Stimulated activated effector memory CD8-positive, alpha-beta T cell treated with anti-CD3 and anti-CD28 coated beads, Interleukin-12 subunit alpha, Interleukin-12 subunit beta, amount 100 ng/mL, for 72 hours (primary cell): ENCODE measurements around the gene HHLA2.
A peak's percentile ranks its signal among the peaks of the same experiment; 100 is the strongest.
"Not testable (repeated sequence)": the region's sequence is repeated elsewhere in the genome, so short reads cannot be mapped to it uniquely, and the experiment has no call there.

Experiments used
- ATAC-seq: fragments of 150-1000 bp; cut with Tn5 transposase; 2 replicates; pipeline ENCODE4 v1.10.0; 2021
- DNase-seq, 2 donors: peaks; one replicate each; pipeline ENCODE4 v3.0.0; 2021 to 2022; ENCODE audit warnings: low spot score in 2 of 2
- H3K27ac Mint-ChIP-seq: one replicate; pipeline ENCODE4 v1.8.0; 2022; ENCODE audit warnings: mild to moderate bottlenecking, mixed read lengths
- H3K36me3 Mint-ChIP-seq: one replicate; pipeline ENCODE4 v1.8.0; 2022; ENCODE audit warnings: mild to moderate bottlenecking, mixed read lengths
- H3K4me1 Mint-ChIP-seq: one replicate; pipeline ENCODE4 v1.8.0; 2022; ENCODE audit warnings: mixed read lengths
- H3K4me3 Mint-ChIP-seq: one replicate; pipeline ENCODE4 v1.8.0; 2022; ENCODE audit warnings: mild to moderate bottlenecking, mixed read lengths
- H3K9me3 Mint-ChIP-seq: one replicate; pipeline ENCODE4 v1.8.0; 2022; ENCODE audit warnings: mixed read lengths

The HHLA2 gene

GRCh38 chr3:108345492-108346205 lies 49.3 kb downstream of the HHLA2 start:
- Mint-ChIP-seq H3K36me3 (no peaks in the 10 kb centered on the region), H3K4me1 (peaks cover 21% of the 10 kb centered on the region), H3K27ac (no peak overlapping the region), H3K9me3 (no peaks in the 10 kb centered on the region), H3K4me3 (no peak overlapping the region)
- DNase-seq (no peak), ATAC-seq (no peak)

- ATAC-seq (no peak), DNase-seq (no peak)
- H3K4me3 Mint-ChIP-seq: no peak overlapping the region
- H3K4me1 Mint-ChIP-seq: peaks cover 21% of the 10 kb centered on the region
- no peak overlapping the region for H3K27ac Mint-ChIP-seq
- no peaks in the 10 kb centered on the region for H3K9me3 Mint-ChIP-seq
- H3K36me3 Mint-ChIP-seq: no peaks in the 10 kb centered on the region
Measured at GRCh38 chr3:108346301-108347227, 50.2 kb downstream of the HHLA2 start.

- Mint-ChIP-seq H3K36me3 (no peaks in the 10 kb centered on the region), H3K4me3 (no peak overlapping the region), H3K9me3 (no peaks in the 10 kb centered on the region), H3K4me1 (no peaks in the 10 kb centered on the region), H3K27ac (no peak overlapping the region)
- ATAC-seq (no peak), DNase-seq (no peak)
Measured at GRCh38 chr3:108352176-108352575, 55.8 kb downstream of the HHLA2 start.

GRCh38 chr3:108354562-108354961 lies 58.2 kb downstream of the HHLA2 start:
- Mint-ChIP-seq H3K4me3 (no peak overlapping the region), H3K36me3 (no peaks in the 10 kb centered on the region), H3K9me3 (no peaks in the 10 kb centered on the region), H3K4me1 (no peaks in the 10 kb centered on the region), H3K27ac (no peak overlapping the region)
- ATAC-seq (no peak), DNase-seq (no peak)

GRCh38 chr3:108357042-108357441 lies 60.7 kb downstream of the HHLA2 start:
- H3K27ac Mint-ChIP-seq: no peak overlapping the region
- ATAC-seq (no peak), DNase-seq (no peak)
- no peak overlapping the region for H3K4me3 Mint-ChIP-seq
- no peaks in the 10 kb centered on the region for H3K9me3 Mint-ChIP-seq
- H3K4me1 Mint-ChIP-seq: no peaks in the 10 kb centered on the region
- no peaks in the 10 kb centered on the region for H3K36me3 Mint-ChIP-seq

GRCh38 chr3:108359011-108359410 lies 62.7 kb downstream of the HHLA2 start:
- Mint-ChIP-seq H3K9me3 (no peaks in the 10 kb centered on the region), H3K36me3 (no peaks in the 10 kb centered on the region), H3K4me3 (no peak overlapping the region), H3K27ac (no peak overlapping the region), H3K4me1 (no peaks in the 10 kb centered on the region)
- no peak for ATAC-seq
- DNase-seq: no peak

- no peak for DNase-seq
- Mint-ChIP-seq H3K9me3 (no peaks in the 10 kb centered on the region), H3K4me1 (no peaks in the 10 kb centered on the region), H3K36me3 (no peaks in the 10 kb centered on the region), H3K4me3 (no peak overlapping the region), H3K27ac (no peak overlapping the region)
- no peak for ATAC-seq
Measured at GRCh38 chr3:108376026-108376425, 79.7 kb downstream of the HHLA2 start.

- Mint-ChIP-seq H3K27ac (no peak overlapping the region), H3K4me3 (no peak overlapping the region), H3K4me1 (no peaks in the 10 kb centered on the region), H3K9me3 (no peaks in the 10 kb centered on the region), H3K36me3 (no peaks in the 10 kb centered on the region)
- ATAC-seq (no peak), DNase-seq (no peak)
Measured at GRCh38 chr3:108377384-108377783, 81.0 kb downstream of the HHLA2 start.

GRCh38 chr3:108378153-108378951 lies 82.0 kb downstream of the HHLA2 start:
- ATAC-seq: no peak
- Mint-ChIP-seq H3K27ac (no peak overlapping the region), H3K4me3 (no peak overlapping the region), H3K36me3 (no peaks in the 10 kb centered on the region), H3K4me1 (no peaks in the 10 kb centered on the region), H3K9me3 (no peaks in the 10 kb centered on the region)
- no peak for DNase-seq

- not testable (repeated sequence) for DNase-seq, H3K4me3 Mint-ChIP-seq, H3K9me3 Mint-ChIP-seq, H3K27ac Mint-ChIP-seq, H3K36me3 Mint-ChIP-seq, ATAC-seq, H3K4me1 Mint-ChIP-seq
Measured at GRCh38 chr3:108378952-108379342, 82.6 kb downstream of the HHLA2 start.

GRCh38 chr3:108380128-108380795 lies 83.9 kb downstream of the HHLA2 start:
- Mint-ChIP-seq H3K27ac (no peak overlapping the region), H3K4me1 (no peaks in the 10 kb centered on the region), H3K36me3 (no peaks in the 10 kb centered on the region), H3K9me3 (no peaks in the 10 kb centered on the region), H3K4me3 (no peak overlapping the region)
- ATAC-seq (peak; percentile 79), DNase-seq (no peak)

GRCh38 chr3:108381529-108382140 lies 85.3 kb downstream of the HHLA2 start:
- no peak overlapping the region for H3K4me3 Mint-ChIP-seq
- H3K4me1 Mint-ChIP-seq: no peaks in the 10 kb centered on the region
- no peak overlapping the region for H3K27ac Mint-ChIP-seq
- H3K36me3 Mint-ChIP-seq: no peaks in the 10 kb centered on the region
- DNase-seq: no peak
- no peaks in the 10 kb centered on the region for H3K9me3 Mint-ChIP-seq
- ATAC-seq: no peak

- Mint-ChIP-seq H3K4me1 (peaks cover 14% of the 10 kb centered on the region), H3K27ac (no peak overlapping the region), H3K4me3 (no peak overlapping the region), H3K9me3 (no peaks in the 10 kb centered on the region), H3K36me3 (no peaks in the 10 kb centered on the region)
- no peak for ATAC-seq
- no peak for DNase-seq
Measured at GRCh38 chr3:108383306-108383705, 87.0 kb downstream of the HHLA2 start.

- no peak overlapping the region for H3K4me3 Mint-ChIP-seq
- H3K9me3 Mint-ChIP-seq: no peaks in the 10 kb centered on the region
- H3K36me3 Mint-ChIP-seq: no peaks in the 10 kb centered on the region
- DNase-seq: no peak
- peak; percentile 67 for ATAC-seq
- peaks cover 29% of the 10 kb centered on the region for H3K4me1 Mint-ChIP-seq
- no peak overlapping the region for H3K27ac Mint-ChIP-seq
Measured at GRCh38 chr3:108387063-108387462, 90.7 kb downstream of the HHLA2 start.
